Measurements from ENCODE around the gene LRRC19.
A peak's percentile ranks its signal among the peaks of the same experiment; 100 is the strongest.

The LRRC19 gene, protein sequence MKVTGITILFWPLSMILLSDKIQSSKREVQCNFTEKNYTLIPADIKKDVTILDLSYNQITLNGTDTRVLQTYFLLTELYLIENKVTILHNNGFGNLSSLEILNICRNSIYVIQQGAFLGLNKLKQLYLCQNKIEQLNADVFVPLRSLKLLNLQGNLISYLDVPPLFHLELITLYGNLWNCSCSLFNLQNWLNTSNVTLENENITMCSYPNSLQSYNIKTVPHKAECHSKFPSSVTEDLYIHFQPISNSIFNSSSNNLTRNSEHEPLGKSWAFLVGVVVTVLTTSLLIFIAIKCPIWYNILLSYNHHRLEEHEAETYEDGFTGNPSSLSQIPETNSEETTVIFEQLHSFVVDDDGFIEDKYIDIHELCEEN

DNA sequence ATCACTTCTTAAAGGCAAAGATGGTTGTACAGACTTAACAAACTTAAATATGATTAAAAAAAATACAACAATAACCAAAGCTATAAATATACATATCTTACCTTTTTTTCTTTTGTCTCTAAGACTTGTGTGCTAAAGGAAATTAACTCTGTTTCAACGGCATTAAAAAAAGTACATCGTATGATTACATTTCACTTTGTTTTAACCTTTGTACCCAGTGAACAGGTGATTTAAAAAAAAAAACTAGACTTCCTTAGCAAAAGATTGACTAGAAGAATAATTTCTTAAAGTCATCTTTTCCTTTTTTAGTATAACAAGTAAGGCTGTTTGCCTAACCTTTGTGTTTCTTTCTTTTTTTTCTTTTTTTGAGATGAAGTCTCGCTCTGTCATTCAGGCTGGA lies at the start of gene LRRC19:
LRRC19 (minus strand) TSS at position 182 of the 400 bp plus-strand sequence. CDS start 5,978 bp downstream, outside the sequence.
- no peak for DNase-seq (ENCODE audit: low read depth, low spot score)

DNA sequence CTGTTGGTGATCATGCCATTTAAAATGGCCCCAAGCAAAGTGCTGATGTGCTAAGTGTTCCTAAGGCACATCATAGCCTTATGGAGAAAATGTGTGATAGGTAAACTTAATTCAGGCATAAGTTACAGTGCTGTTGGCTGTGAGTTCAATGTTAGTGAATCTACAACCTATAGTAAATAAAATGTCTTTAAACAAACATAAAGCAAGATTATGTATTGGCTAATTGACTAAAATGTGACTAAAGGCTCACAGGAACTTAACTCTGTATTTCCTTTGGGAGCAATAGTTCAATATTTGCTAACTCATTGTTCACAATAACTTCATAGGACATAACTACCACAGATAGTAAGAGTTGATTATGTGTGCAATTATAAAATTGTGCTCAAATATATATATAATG lies 49.4 kb upstream of the LRRC19 start:
- no peak for DNase-seq (ENCODE audit: low read depth, low spot score)

DNA sequence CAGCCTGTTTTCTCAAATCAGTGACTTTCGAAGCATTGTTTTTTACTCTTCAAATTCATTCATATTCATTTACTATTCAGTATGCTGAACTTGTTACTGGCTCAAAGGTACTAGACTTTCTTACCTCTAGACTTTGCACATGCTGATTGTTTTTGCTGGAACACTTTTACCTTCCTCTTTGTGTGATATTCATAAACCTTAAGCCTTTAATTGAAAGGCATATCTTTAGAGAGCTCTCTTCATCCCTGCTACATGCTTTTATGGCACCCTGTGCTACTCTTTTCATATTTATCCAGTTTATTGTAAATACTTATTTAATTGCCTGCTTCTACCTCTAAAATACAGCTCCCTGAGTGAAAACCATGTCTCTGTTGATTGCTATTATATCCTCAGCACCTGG lies 48.7 kb upstream of the LRRC19 start:
- no peak for DNase-seq (ENCODE audit: low read depth, low spot score)

- DNase-seq (ENCODE audit: low read depth, low spot score) = no peak
These were observed 48.0 kb upstream of the LRRC19 start for GRCh38 chr9:27053369-27054022.

DNA sequence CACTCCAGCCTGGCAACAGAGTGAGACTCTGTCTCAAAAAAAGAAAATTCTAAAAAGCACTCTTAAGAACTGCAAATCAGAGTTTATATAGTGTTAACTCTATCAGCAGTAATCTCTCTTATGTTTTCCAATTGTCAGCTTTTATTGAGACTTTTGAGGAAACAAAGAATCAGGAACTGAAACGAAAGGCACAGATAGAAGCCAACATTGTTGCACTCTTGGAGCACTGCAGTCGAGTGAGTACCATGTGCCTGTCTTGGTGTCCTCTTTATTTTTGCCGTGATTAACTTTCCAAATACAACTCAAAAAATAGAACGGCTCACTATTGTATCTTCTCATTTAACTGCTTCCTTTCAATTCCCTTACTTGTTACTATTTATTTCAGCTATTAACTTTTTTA lies 41.7 kb upstream of the LRRC19 start:
- DNase-seq (ENCODE audit: low read depth, low spot score) = no peak

DNA sequence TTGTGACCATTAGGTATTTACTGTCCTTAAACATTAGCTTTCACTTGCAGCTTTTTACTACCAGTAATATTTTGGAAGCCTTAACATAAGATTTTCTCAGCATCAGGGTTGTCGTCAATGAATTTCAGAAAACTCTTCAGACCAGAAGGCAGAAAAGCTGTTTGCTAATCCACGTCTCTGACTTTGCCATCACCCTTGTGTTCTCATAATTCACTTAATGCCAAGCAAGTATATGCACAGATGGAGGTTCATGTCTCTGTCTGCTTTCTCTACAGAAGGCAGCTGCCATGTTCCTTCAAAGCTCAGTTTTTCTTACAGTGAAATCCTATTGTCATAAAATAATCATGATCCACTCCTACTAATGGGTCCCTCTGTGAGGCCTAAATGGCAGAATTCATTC lies 37.7 kb upstream of the LRRC19 start:
- no peak for DNase-seq (ENCODE audit: low read depth, low spot score)

DNA sequence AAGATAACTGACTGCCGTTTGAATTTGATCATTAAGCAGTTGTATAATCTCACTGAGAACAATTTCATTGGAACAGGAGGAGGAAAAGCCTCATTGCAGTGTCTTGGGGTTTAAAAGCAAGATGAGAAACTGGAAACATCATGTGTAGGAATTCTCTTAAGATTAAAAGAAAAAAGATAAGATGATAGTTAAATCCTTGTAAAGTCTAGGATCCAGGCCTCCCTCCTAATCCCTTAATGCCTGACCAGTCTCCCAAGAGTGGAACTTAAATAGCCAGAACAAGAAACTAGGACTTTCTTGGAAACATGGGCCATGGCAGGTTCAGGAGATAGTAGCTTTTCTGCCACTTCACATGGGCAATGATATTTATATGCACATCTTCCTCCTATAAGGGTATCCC lies 37.0 kb upstream of the LRRC19 start:
- no peak for DNase-seq (ENCODE audit: low read depth, low spot score)

DNA sequence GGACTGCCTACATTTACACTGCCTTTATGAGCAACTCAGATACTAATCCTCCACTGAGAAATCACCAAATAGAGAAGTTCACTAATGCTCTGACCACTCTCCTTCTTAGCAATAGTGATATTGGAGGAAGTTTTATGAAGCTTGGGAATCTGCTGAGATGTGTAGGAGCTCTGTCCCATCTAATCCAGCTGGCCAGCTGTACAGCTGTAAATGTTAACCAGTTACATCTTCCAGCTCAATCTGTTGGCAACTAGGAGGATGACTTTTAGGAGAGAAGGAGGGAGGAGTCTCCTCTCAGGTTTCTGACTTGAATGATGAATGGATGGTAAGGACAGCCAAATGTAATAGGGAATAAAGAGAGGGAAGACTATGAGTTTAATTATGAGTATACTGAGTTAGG lies 36.3 kb upstream of the LRRC19 start:
- no peak for DNase-seq (ENCODE audit: low read depth, low spot score)

DNA sequence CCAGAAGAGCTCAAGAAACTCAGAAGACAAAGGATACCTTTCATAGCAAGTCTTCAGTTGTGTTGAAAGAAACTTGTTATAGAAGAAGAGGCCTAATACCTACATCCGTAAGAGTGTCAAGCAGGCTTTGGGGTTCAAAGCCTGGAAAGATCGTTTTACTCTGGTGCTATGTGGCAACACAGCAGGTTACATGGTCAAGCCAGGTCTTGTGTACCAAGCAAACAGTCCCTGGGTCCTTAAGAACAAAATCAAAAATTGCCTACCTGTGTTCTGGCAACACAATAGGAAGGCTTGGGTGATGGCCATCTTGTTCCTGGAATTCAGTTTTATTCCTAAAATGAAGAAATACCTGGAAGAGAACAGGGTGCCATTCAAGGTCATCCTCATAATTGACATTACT lies 32.0 kb upstream of the LRRC19 start:
- no peak for DNase-seq (ENCODE audit: low read depth, low spot score)

- no peak for DNase-seq (ENCODE audit: low read depth, low spot score)
These were observed 28.4 kb upstream of the LRRC19 start for GRCh38 chr9:27033815-27034403.

DNA sequence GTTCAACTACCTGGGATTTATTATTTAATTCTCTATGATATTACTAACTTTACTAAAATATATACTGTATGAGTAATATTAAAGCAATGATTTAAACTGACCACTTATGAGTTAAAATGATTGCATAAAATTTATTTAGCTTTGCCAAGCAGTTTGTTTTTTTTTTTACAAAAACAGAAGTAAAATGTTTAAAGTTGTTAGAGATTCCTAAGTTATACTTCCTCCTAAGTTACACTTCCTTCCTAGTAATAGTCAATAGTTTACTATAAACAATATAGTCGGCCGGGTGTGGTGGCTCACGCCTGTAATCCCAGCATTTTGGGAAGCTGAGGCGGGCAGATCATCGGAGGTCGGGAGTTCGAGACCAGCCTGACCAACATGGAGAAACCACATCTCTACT lies 23.7 kb upstream of the LRRC19 start:
- no peak for DNase-seq (ENCODE audit: low read depth, low spot score)

- DNase-seq (ENCODE audit: low read depth, low spot score) = no peak
These were observed 17.4 kb upstream of the LRRC19 start for GRCh38 chr9:27022920-27023319.

- DNase-seq (ENCODE audit: low read depth, low spot score) = no peak
These were observed 14.1 kb upstream of the LRRC19 start for GRCh38 chr9:27019589-27019988.

- DNase-seq (ENCODE audit: low read depth, low spot score) = no peak
These were observed 1.9 kb downstream of the LRRC19 start for GRCh38 chr9:27003426-27004077.

DNA sequence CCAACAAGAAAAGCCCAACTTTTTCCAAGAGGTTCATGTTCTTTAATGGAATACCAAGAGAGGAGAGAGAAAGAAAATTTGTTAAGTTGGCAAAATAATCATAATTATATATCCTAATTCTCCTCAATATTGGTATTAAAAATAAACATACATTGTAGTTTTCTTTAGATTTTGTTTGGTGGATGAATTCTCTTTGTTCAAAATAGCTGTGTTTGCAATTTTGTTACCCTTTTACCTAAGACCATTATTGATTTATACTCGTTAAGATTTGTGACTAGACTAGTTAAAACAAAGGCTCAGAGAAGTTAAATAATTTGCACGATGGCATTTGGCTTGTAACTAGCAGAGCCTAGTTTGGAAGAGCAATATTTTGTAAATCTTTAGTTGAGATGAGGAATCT lies 9.7 kb downstream of the LRRC19 start:
- no peak for DNase-seq (ENCODE audit: low read depth, low spot score)

DNA sequence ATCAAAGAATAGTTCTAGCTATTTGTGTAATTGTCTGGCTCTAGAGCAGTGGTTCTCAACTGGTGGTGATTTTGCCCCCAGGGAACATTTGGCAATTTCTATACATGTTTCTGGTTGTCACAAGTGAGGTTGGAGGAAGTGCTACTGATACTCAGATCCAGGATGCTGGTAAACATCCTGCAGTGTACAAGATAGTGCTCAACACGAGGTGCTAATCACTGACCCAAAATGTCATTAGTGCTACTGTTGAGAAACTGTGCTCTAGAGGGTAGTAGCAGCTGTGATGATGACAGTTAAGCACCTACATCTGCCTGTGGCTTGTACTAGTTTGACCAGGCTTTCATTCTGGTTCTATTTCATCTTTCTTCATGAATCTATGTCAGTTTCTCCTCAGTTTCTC lies 22.1 kb downstream of the LRRC19 start:
- DNase-seq (ENCODE audit: low read depth, low spot score) = no peak

- DNase-seq (ENCODE audit: low read depth, low spot score) = peak; percentile 88
These were observed 29.5 kb downstream of the LRRC19 start for GRCh38 chr9:26975728-26976707.

DNA sequence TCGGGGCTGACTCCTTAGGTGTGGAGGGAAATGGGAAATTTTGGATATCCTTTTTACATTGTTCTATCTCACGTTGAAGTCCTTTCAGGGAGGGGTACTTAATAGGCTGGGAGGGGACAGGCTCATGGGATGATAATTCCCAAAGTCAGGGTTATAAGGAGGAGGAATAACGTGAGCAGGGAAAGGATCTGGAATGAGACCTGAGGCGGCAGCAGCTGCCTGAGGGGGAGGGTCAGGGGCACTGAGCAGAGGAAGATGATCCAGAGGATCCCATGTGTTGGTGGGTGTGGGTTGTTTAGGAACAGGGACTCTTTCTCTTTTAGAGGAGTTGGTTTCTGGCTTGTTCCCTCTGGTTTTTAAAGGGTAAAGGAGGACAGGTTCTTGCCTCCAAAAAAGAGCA lies 30.5 kb downstream of the LRRC19 start:
- peak; percentile 12 for DNase-seq (ENCODE audit: low read depth, low spot score)

- no peak for DNase-seq (ENCODE audit: low read depth, low spot score)
These were observed 31.5 kb downstream of the LRRC19 start for GRCh38 chr9:26973989-26974388.

DNA sequence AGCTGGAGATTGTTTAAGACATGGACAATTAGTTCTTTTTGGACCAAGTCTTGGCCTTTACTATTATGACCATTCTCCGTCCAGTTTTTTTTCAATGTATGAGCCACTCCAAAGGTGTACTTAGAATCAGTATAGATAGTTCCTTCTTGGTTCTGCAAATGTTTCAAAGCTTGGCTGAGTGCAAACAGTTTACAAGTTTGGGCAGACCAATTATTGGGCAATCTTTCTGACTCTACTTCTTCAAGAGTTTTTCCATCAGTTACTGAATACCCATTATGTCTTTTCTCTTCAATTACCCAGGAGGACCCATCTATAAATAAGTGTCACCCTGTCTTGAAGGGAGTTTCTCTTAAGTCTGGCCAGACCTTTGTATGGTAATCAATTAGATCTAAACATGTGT lies 33.8 kb downstream of the LRRC19 start:
- DNase-seq (ENCODE audit: low read depth, low spot score) = no peak

- DNase-seq (ENCODE audit: low read depth, low spot score) = no peak
These were observed 48.6 kb downstream of the LRRC19 start for GRCh38 chr9:26956860-26957233.
